Measurements from ENCODE around the gene SLC23A2. TPM values are rescaled to one million over a fixed set of nuclear protein-coding genes. Genes with fewer than 3 reads are reported as not detected.
A peak's percentile ranks its signal among the peaks of the same experiment; 100 is the strongest.
"Not testable (repeated sequence)": the region's sequence is repeated elsewhere in the genome, so short reads cannot be mapped to it uniquely, and the experiment has no call there.

SLC23A2 gene
- total RNA-seq, 1 donor from 2014 or later: 9.4 TPM

- ATAC-seq: no peak
Observed at GRCh38 chr20:4929686-4930397, 71.5 kb downstream of the SLC23A2 start.

- no peak for ATAC-seq
Observed at GRCh38 chr20:4926531-4927156, 74.7 kb downstream of the SLC23A2 start.

GRCh38 chr20:4925842-4926530 lies 75.3 kb downstream of the SLC23A2 start:
- ATAC-seq: peak; percentile 95

- no peak for ATAC-seq
Observed at GRCh38 chr20:4924446-4924845, 76.9 kb downstream of the SLC23A2 start.

GRCh38 chr20:4924032-4924431 lies 77.3 kb downstream of the SLC23A2 start:
- ATAC-seq: no peak

GRCh38 chr20:4922186-4922585 lies 79.1 kb downstream of the SLC23A2 start:
- no peak for ATAC-seq

GRCh38 chr20:4921271-4921670 lies 80.0 kb downstream of the SLC23A2 start:
- not testable (repeated sequence) for ATAC-seq

GRCh38 chr20:4920655-4921054 lies 80.7 kb downstream of the SLC23A2 start:
- no peak for ATAC-seq

- no peak for ATAC-seq
Observed at GRCh38 chr20:4920131-4920530, 81.2 kb downstream of the SLC23A2 start.

- ATAC-seq: peak; percentile 57
Observed at GRCh38 chr20:4919047-4919704, 82.1 kb downstream of the SLC23A2 start.

GRCh38 chr20:4918473-4918872 lies 82.8 kb downstream of the SLC23A2 start:
- no peak for ATAC-seq

- ATAC-seq: no peak
Observed at GRCh38 chr20:4916971-4917881, 84.1 kb downstream of the SLC23A2 start.

- ATAC-seq: no peak
Observed at GRCh38 chr20:4913147-4913546, 88.2 kb downstream of the SLC23A2 start.

GRCh38 chr20:4912380-4913142 lies 88.7 kb downstream of the SLC23A2 start:
- no peak for ATAC-seq

GRCh38 chr20:4910951-4911350 lies 90.4 kb downstream of the SLC23A2 start:
- no peak for ATAC-seq

- ATAC-seq: no peak
Observed at GRCh38 chr20:4905613-4906012, 95.7 kb downstream of the SLC23A2 start.

- peak; percentile 25 for ATAC-seq
Observed at GRCh38 chr20:4905195-4905594, 96.1 kb downstream of the SLC23A2 start.

- ATAC-seq: peak; percentile 97
Observed at GRCh38 chr20:4904127-4904860, 97.0 kb downstream of the SLC23A2 start.

GRCh38 chr20:4902788-4903187 lies 98.5 kb downstream of the SLC23A2 start:
- no peak for ATAC-seq

GRCh38 chr20:4901031-4901818 lies 100.1 kb downstream of the SLC23A2 start:
- ATAC-seq: peak; percentile 50

Data from esophagus mucosa (tissue), 1 donor.